ENCODE data around the gene FRAS1. TPM values are rescaled to one million over a fixed set of nuclear protein-coding genes. Genes with fewer than 3 reads are reported as not detected.

FRAS1 gene
- total and polyA plus RNA-seq, 2 donors (not counting 1 experiment from before 2014, with no cell fraction given) = 0.03 to 0.12 TPM

GRCh38 chr4:78149751-78150542 lies 92.8 kb downstream of the FRAS1 start:
- H3K9me3 ChIP-seq (ENCODE audit: control extremely low read depth in 1 of 3, control insufficient read depth in 2 of 3, insufficient read depth in 1 of 3, low read length in 2 of 3) = no peaks in the 10 kb centered on the region
- no peak overlapping the region for H3K4me3 ChIP-seq (ENCODE audit: control extremely low read depth in 1 of 5, extremely low read depth in 1 of 5, insufficient read depth in 1 of 5, low read depth in 2 of 5, low read length in 4 of 5)
- DNase-seq = no peak
- H3K79me2 ChIP-seq (ENCODE audit: control insufficient read depth, insufficient read depth, low read length) = no peaks in the 10 kb centered on the region
- no peaks in the 10 kb centered on the region for H4K20me1 ChIP-seq (ENCODE audit: control insufficient read depth, insufficient read depth, low read length, poor library complexity, severe bottlenecking)
- Mint-ChIP-seq H3K4me1 (no peaks in the 10 kb centered on the region), H3K4me3 (no peak overlapping the region), H3K9me3 (ENCODE audit: insufficient read depth) (no peaks in the 10 kb centered on the region), H3K27ac (no peak overlapping the region), H3K27me3 (peaks cover 4% of the 10 kb centered on the region)
- no peak overlapping the region for H3K9ac ChIP-seq (ENCODE audit: low read length)
- H3K36me3 ChIP-seq (replicated peaks in 1 of 2; ENCODE audit: control extremely low read depth in 1 of 2, control insufficient read depth in 1 of 2, extremely low read depth in 1 of 2, insufficient read depth in 2 of 2, low read length in 1 of 2) = no peaks in the 10 kb centered on the region
- no peaks in the 10 kb centered on the region for H3K27me3 ChIP-seq (replicated peaks in 1 of 4; ENCODE audit: control extremely low read depth in 1 of 4, control insufficient read depth in 3 of 4, insufficient read depth in 4 of 4, low read length in 3 of 4)
- WGBS (ENCODE audit: insufficient coverage) = 86% methylated on average over 4 of the region's 7 CpGs
- ChIA-PET CTCF (no interaction called here), POLR2A (no interaction called here)
- no peak overlapping the region for H2AFZ ChIP-seq (ENCODE audit: insufficient read depth, low read depth, low read length, poor library complexity, severe bottlenecking)
- ATAC-seq (ENCODE audit: low read depth) = no peak
- no peak overlapping the region for H3K4me2 ChIP-seq (replicated peaks; ENCODE audit: low read depth, low read length, poor library complexity, severe bottlenecking)
- no peak overlapping the region for H3K27ac ChIP-seq (ENCODE audit: low read length in 2 of 2)
- intact Hi-C loops (cut with micrococcal nuclease) = no loop called here
- no peaks in the 10 kb centered on the region for H3K4me1 ChIP-seq (ENCODE audit: control insufficient read depth in 2 of 2, insufficient read depth in 2 of 2, low read length in 2 of 2)
- no peak for TF ChIP-seq EZH2 (IDR thresholded peaks at IDR 0.05; ENCODE audit: borderline replicate concordance, insufficient read depth, low read depth, low read length, poor library complexity, severe bottlenecking)

GRCh38 chr4:78150543-78150864 lies 93.4 kb downstream of the FRAS1 start:
- no peak overlapping the region for H3K4me3 ChIP-seq (ENCODE audit: control extremely low read depth in 1 of 5, extremely low read depth in 1 of 5, insufficient read depth in 1 of 5, low read depth in 2 of 5, low read length in 4 of 5)
- no peaks in the 10 kb centered on the region for H4K20me1 ChIP-seq (ENCODE audit: control insufficient read depth, insufficient read depth, low read length, poor library complexity, severe bottlenecking)
- no peak for TF ChIP-seq EZH2 (IDR thresholded peaks at IDR 0.05; ENCODE audit: borderline replicate concordance, insufficient read depth, low read depth, low read length, poor library complexity, severe bottlenecking)
- TF ChIP-seq CTCF (IDR thresholded peaks at IDR 0.05) = no peak
- Mint-ChIP-seq H3K9me3 (ENCODE audit: insufficient read depth) (no peaks in the 10 kb centered on the region), H3K4me3 (no peak overlapping the region), H3K27me3 (peaks cover 4% of the 10 kb centered on the region), H3K27ac (no peak overlapping the region), H3K4me1 (no peaks in the 10 kb centered on the region)
- no peak overlapping the region for H3K27ac ChIP-seq (ENCODE audit: low read length in 2 of 2)
- H3K9me3 ChIP-seq (ENCODE audit: control extremely low read depth in 1 of 3, control insufficient read depth in 2 of 3, insufficient read depth in 1 of 3, low read length in 2 of 3) = no peaks in the 10 kb centered on the region
- 93% methylated on average over 2 of the region's 4 CpGs for WGBS (ENCODE audit: insufficient coverage)
- H3K4me1 ChIP-seq (ENCODE audit: control insufficient read depth in 2 of 2, insufficient read depth in 2 of 2, low read length in 2 of 2) = no peaks in the 10 kb centered on the region
- ATAC-seq (ENCODE audit: low read depth) (no peak), DNase-seq (no peak)
- intact Hi-C loops (cut with micrococcal nuclease) = no loop called here
- no peaks in the 10 kb centered on the region for H3K79me2 ChIP-seq (ENCODE audit: control insufficient read depth, insufficient read depth, low read length)
- H2AFZ ChIP-seq (ENCODE audit: insufficient read depth, low read depth, low read length, poor library complexity, severe bottlenecking) = no peak overlapping the region
- H3K27me3 ChIP-seq (replicated peaks in 1 of 4; ENCODE audit: control extremely low read depth in 1 of 4, control insufficient read depth in 3 of 4, insufficient read depth in 4 of 4, low read length in 3 of 4) = no peaks in the 10 kb centered on the region
- POLR2A ChIA-PET = no interaction called here
- CTCF ChIA-PET = no interaction called here
- no peak overlapping the region for H3K4me2 ChIP-seq (replicated peaks; ENCODE audit: low read depth, low read length, poor library complexity, severe bottlenecking)
- H3K9ac ChIP-seq (ENCODE audit: low read length) = no peak overlapping the region
- no peaks in the 10 kb centered on the region for H3K36me3 ChIP-seq (replicated peaks in 1 of 2; ENCODE audit: control extremely low read depth in 1 of 2, control insufficient read depth in 1 of 2, extremely low read depth in 1 of 2, insufficient read depth in 2 of 2, low read length in 1 of 2)
